Measurements from ENCODE around the gene WNT5B.
"Not testable (repeated sequence)": the region's sequence is repeated elsewhere in the genome, so short reads cannot be mapped to it uniquely, and the experiment has no call there.

WNT5B gene

DNA sequence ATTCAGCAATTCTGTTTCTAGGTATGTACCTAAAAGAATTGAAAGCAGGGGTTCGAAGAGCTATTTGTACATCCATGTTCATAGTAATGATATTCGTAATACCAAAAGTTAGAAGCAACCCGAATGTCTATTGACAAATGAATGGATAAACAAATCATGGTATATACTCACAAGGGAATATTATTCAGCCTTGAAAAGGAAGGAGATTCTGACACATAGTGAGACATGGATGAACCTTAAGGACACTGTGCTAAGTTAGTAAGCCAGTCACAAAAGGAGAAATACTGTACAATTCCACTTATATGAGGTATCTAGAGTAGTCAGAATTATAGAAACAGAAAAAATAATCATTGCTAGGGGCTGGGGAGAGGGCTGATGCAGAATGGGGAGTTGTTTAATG lies 30.3 kb upstream of the WNT5B start:
- DNase-seq (ENCODE audit: low read depth), result no peak

DNA sequence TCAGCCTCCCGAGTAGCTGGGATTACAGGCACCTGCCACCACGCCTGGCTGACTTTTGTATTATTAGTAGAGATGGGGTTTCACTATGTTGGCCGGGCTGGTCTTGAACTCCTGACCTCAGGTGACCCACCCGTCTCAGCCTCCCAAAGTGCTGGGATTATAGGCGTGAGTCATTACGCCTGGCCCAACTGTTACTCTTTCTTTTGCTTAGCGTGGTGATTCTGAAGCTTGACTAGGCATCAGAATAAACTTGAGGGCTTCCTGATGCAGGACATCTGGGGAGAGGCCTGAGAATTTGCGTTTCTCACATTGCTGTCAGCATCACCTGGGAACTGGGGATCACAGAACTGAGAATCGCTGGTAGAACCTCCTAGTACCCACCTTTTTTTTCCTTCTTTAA lies 26.3 kb upstream of the WNT5B start:
- not testable (repeated sequence) for DNase-seq (ENCODE audit: low read depth)

DNA sequence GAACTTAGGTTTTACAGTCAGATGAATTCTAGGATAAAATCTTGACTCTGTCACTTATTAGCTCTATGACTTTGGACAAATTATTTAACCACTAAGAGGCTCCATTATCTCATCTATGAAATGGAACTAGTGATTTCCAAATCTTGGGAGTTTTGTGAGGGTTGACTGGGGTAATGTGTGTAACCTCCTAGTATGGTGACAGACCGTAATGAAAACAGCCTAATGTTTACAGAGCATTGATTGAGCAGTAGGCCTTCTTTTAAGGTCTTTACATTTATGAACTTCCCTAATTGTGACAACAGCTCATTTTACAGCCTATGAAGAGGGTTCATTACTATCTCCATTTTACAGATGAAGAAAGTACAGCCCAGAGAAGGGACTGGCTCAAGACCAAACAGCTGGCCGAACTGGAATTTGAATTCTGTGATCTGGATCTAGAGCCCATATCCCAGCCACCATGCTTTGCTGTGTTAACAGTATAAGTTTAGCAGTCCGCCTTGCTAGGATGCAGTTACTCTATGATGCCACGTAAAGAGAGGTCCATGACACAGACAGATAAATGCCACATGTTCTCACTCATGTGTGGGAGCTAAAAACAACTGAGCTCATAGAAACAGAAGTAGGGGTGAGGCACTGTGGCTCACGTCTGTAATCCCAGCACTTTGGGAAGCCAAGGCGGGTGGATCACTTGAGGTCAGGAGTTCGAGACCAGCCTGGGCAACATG lies 25.6 kb upstream of the WNT5B start:
- no peak for DNase-seq (ENCODE audit: low read depth)

DNA sequence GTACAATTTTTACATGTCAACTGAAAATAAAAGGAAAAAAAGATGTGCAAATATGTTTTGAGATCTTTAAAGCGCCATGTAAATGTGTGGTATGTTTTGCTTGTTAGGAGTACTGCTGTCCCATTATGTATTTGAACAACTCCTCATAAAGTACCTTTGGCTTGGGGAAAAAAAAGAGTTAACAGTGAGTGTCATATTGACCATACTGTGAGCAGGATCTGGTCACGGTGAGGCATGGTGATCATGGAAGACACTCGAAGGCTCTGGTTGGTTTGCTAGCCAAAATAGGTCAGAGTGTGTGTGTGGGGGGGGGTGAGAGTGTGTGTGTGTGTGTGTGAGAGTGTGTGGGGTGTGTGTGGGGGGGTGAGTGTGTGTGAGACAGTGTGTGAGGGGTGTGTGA lies 24.6 kb upstream of the WNT5B start:
- DNase-seq (ENCODE audit: low read depth), result no peak

DNA sequence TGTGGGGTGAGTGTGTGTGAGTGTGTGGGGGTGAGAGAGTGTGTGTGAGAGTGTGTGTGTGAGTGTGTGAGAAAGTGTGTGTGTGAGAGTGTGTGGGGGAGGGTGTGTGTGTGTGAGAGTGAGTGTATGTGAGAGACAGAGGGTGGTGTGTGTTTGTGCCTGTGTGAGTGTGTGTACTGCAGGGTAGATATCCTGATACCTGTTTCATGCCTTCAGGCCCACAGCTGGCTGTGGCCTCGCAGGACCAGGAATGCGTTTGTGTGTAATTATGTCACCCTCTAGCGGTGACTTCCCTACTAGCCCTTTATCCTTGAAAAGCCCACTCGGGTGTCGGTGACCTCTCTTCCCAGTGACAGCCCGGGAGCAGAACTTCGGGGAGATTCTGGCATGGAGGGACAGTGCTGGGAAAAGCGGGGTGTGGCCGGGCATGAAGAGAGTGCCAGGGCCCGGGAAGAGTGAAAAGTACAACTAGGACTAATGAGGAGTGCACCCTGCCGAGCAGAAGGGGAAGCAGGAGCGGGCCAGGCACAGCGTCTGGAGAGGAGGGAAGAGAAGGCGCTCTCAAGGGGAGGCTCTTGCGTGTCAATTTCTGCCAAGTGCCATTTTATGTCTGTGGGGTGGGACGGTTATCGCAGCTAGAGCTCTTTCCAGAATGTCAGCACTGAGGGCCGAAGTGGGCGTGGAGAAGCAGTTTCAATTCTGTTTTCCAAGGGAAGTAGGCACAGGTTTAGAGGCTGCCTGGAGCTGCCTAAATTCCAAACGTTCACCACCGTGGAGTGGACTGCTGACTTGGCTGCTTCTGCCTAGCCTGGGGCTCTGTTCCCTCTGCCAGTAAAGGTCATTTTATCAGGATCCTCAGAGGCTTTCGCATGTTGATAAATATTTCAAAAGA lies 23.7 kb upstream of the WNT5B start:
- DNase-seq (ENCODE audit: low read depth), result no peak

DNA sequence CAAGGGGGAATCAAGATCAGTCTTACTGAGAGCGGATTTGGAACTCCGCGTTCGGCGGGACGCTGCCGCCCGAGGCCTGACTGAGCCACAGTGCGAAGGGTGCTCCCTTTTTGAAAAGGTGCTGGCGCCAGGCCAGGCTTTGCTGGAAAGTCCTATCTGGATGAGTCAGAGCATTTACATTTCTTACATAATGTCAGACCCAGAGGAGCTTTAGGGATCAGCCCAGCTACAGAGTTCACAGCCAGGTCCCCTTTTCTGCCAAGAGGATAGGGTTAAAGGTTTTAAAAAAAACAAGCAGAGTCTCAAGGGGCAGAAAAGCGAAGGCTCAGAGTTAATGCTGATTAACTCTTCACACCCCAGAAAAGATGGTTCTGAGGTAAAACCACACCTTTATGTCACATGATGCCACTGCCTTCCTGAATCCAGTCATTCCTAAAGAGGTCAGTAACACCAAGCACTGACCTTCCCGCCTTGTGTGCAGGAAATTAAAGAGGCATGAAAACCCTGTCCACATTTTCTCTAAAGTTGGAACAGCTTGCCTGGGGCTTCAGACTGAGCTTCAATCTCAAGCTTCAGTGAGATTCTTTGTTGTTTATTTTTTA lies 22.9 kb upstream of the WNT5B start:
- DNase-seq (ENCODE audit: low read depth), result no peak

DNA sequence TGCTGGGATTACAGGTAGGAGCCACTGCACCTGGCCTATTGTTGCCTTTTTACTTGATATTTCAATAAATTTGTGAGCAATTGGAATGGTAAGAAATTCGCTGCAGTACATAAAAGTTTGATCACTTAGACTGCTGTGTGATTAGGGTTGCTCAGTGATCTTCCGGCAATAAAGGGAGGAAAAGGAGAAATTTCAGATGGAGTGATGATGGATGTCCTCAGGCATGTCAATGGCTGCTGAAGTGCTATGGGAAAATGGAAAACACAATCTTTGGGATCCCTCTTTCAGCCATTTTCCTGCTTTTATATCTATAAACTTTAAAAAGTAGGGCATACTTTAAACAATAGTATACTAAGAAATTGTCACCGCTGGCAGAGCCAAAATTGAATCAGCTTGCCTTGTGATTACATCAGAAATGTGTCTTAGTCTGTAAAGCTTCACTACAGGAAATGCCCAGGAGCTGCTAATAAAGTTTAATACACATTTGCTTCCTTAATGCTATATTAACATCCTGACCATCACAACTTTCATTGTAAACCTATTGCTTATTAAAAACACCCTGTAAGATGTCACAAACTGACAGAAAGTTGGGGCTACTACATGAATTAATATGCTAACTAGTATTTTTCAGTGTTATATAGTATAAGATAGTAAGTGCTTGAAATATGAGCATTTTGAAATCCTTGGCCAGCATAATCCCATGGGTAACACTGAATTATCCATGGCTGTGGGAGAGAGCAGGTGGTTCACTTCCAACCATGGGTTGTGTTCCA lies 20.9 kb upstream of the WNT5B start:
- no peak for DNase-seq (ENCODE audit: low read depth)

DNA sequence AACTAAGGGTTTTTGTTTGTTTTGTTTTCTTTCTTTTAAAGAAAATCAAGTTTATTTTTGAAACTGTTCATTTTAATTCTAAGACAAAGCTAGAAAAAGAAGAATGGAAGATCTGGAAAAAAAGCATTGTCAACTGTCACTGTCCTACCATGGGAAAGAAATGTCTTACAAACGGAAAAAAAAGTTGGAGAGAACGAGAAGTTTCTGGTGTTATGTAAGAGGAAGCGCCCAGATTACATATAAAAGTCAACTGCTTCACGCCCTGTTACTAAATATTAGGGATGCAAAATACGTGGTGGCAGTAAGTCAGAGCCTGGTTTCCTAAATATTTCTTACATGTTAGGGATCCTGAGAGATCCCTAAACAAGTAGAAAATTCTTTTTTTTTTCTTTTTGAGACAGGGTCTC lies 20.3 kb upstream of the WNT5B start:
- no peak for DNase-seq (ENCODE audit: low read depth)

DNA sequence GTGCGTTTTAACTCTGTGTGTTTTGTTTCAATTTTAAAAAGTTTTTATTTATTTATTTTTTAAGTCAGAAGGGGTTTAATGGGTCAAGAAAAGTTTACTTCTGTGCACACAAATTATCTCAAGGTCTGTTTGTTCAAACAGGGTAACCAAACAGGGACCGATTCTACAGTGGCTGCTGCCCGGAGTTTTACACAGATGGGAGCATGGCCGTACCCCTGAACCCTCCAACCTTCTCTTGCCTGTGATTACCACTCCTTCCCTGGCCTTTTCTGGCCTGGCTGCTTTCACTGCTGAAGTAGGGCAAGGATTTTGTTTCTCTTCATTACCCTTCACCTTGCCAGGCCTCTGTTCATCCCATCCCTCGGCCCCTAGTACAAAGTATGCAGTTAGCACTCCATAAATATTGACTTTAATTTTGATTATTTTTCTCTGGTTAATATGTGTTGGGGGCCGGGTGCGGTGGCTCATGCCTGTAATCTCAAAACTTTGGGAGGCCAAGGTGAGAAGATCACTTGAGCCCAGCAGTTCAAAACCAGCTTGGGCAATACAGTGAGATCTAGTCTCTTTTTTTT lies 18.9 kb upstream of the WNT5B start:
- DNase-seq (ENCODE audit: low read depth), result no peak

DNA sequence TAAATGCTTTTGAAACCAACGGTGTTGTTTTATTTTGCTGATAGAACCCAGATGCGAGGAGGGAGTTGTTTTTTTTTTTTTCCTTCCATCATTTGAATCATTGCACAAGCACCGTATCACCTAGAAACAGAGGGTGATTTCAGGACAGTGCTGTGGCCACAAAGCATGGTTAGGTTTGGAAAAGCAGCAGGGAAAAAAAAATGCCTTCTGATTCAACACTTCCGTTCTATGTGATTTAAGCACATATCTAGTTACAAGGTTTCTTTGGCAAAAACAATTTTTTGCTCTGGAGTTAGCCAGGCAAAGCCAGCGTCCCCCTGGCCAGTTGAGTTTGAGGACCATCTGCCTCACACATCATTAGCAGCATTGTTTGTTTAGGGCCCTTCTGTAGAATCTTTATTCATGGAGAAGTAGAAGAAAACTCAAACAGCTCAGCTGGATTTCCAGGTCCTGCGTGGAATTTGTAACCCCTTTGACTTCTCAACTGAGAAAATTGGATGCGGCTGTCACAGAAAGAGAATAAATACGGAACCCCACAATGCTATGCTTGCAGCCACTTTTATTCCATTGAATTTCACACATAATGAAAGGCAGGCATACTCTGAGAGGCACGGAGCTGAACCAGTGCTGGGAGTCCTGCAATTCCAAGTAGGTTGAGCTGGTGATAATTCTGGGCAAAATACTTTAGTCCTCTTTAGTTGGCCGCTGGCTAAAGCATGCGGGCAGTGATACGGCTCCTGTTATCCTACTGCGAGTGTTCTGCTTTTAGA lies 17.0 kb upstream of the WNT5B start:
- DNase-seq (ENCODE audit: low read depth), result no peak

DNA sequence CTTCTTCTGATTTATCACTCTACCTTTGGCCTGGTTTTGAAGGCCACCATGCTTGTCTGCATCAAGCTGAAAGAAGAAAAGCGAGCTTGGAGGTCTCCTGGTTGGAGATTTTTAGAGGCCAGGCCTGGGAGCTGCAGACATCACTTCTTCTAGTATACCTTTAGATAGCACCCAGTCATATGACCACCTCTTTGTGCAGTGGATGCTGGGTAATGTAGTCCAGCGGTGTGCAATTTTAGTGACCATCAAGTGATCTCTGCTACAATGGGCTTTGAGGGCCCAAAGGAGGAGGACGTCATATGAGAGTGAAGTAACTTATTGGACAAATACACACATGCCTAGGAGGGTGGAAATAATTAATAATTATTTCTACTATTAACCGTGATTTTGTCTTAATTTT lies 15.2 kb upstream of the WNT5B start:
- DNase-seq (ENCODE audit: low read depth), result no peak

DNA sequence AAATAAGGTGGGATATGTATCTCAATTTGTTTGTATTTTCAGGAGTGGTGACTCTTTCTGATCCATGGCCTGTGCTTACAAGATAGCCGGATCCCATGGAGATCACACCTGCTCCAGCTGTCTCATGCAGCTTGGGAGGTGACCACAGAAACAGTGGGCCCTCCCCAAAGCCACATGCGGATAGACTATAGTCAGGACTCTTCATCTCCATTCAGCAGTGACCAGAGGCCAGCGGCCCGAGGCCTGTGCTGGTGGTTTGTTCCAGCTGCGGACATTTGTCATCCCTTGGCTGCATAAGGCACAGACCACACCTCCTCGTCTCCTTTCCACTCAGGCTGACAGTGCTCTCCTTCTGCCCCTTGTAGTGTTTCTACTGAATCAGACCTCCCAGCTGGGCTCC lies 14.7 kb upstream of the WNT5B start:
- DNase-seq (ENCODE audit: low read depth), result no peak

DNA sequence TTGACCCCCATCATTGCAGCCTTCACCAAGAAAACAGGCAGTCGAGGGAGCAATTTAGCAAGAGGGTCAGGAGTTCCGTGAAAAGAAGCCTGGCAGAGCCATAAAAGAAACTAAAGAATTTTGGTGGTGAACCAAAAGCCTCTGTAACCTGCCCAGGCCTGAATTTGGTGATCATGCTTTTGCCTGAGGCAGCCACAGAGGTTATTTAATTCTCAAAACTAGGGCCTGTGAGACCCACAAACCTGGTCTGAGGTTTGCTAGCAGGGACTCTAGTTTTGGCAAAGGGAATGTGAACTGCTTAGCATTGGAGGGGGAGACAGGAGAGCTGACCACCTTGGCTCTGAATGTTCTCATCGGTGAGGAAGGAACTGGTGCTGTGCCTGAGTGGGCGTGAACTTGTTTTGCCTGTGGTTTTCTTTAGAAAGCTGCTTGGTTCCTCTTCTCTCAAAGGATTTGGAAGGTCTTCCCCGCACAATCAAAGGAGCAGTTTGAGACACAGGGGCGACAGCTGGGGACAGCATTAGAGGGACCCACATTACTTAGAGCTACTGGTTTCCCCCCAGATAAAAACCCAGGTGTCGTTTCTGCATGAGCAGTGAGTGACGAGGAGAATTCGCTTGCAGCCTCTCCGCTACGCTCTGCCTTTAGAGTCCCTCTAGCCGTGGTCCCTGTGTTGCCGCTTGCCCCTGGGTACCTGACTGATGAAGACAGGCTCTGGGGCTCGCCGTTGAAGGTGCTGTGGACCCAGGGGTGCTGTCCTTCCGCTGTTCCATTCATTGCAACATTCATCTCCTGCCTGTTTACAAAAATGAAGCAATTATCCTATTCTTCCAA lies 12.6 kb upstream of the WNT5B start:
- DNase-seq (ENCODE audit: low read depth), result no peak

DNA sequence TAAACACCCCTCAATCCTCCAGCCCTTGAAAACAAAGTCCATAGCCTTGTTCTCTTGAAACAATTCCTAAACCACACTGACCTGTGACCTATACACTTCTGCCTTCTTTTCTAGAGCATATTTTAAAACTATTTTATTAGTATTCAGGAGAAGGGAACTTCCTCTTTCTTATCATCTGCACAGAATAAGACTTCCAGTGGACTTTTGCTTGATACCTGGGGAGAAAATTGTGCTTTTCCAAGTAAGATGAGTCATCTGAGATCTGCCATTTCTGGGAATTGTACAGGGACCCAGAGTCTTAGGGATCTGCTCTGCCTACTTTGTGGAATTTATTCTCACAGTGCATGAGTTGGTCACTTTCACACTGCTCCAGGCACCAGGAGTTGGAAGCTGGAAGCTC lies 10.5 kb upstream of the WNT5B start:
- DNase-seq (ENCODE audit: low read depth), result no peak

DNA sequence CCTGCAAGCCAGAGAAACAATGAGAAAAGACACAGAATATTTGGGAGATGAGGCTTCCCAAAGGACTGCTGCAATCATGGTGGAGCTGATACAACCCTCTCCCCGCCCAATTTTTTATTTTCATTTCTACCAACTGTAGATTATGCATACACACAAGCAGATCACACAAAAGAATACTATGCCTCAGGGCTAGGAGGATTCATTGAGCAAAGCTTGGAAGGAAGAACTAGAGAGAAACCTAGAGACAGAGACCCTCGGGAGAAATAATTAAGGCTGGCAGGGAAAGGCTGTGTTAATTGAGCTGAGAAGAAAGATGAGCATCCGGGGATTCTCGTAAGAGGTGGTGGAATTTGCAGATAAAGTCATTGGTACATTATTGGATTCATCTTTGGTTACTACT lies 9.9 kb upstream of the WNT5B start:
- no peak for DNase-seq (ENCODE audit: low read depth)

DNA sequence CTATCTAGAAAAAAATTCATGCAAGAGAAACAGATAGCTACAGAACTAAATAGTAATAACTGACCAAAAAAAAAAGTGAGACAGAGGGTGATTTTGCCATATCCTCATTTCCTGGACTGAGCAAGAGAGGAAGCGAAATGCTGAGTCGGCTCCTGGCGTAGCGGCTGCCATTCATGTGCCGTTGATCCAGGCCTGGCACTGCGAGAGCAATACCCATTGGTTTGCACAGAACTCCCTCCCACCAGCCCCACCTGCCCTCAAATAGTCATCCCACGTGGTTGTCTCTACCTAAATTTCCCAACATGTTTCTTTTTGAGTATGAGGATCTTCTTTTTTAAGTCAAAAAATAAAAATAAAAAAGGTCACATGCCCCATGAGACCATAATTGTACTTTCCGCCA lies 9.4 kb upstream of the WNT5B start:
- DNase-seq (ENCODE audit: low read depth), result no peak

DNA sequence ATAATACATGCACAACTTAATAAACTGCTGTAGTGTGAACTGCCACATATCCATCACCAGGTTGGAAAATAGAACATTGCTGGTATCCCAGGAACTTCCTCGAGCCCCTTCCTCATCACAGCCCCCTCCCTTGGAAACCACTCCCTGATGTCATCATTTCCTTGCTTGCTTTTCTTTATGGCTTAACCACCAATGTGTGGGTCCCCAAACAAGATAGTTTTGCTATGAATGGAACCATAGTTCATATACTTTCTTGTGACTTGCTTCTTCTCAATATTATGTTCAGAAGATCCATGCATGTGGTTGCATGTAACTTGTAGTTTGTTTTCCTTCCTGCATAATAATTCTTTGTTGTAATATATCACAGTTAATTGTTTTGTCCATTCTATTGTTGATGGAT lies 8.9 kb upstream of the WNT5B start:
- no peak for DNase-seq (ENCODE audit: low read depth)

DNA sequence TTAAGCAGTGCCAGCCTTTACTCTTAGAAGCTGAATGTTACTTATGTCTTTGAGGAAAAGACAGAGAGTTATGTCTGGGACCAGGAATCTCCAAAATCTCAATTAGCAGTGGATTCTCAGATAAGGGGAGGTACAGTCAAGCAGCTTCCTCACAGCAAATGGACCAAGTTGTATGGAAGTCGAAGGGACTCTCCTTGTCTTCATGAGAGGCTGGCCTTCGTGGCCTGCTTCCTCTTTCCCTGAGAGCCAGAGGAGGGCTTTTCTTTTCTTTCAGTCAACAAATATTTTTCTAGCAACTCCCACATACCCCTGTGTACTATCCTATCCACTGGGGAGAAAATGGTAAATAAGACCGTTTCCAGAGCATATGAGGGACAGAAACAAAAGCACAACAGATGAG lies 6.6 kb upstream of the WNT5B start:
- no peak for DNase-seq (ENCODE audit: low read depth)

DNA sequence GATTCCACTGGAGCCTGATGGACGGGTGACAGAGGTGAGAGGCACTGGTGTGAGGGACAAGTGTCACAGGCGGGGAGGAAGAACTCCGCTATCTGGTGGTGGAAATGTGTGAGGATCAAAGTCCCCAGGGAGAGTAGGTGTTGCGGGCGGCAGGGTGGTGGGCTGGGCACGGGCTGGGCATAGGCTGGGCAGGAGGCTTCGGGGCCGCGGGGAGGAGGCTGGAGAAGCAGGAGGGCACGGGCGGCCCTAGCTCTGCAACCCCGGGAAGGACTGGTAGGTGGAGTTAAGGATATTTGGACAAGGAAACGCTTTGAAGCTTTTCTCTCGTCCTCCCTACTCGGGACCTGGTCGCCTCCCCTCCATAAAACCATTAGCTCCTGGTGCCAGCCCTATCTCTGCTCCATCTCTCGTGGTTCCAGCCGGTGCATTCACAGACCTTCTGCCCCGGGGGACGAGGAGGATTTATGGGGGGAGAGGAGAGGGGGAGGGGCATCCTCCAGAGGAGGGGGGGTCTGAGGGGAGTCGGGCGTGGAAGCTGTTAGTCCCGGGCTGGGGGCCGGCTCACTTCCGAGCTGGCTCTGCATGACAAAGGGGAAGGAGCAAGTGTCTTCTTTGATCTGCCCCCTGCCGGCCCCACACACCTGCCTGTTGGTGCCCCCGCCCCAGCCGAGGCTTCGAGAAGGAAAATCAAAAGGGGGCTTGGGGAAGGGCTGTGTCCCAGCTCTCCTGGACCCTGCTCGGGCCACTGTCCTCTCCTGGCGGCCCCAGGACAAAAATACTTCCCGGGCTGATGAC lies 504 bp downstream of the WNT5B start:
- no peak for DNase-seq (ENCODE audit: low read depth)
